Stimulated activated naive CD8-positive, alpha-beta T cell treated with anti-CD3 and anti-CD28 coated beads, Interleukin-15, Interleukin-2, amounts not matched to agents 100 U/mL and 50 U/mL, for 24 hours (primary cell): ENCODE data around the gene PLA2G3.
A peak's percentile ranks its signal among the peaks of the same experiment; 100 is the strongest.
"Not testable (repeated sequence)": the region's sequence is repeated elsewhere in the genome, so short reads cannot be mapped to it uniquely, and the experiment has no call there.

Experiments used
- ATAC-seq: fragments of 150-1000 bp; cut with Tn5 transposase; one replicate; pipeline ENCODE4 v1.10.0; 2021
- DNase-seq: peaks from one replicate; pipeline ENCODE4 v3.0.0; 2021

PLA2G3 gene

DNA sequence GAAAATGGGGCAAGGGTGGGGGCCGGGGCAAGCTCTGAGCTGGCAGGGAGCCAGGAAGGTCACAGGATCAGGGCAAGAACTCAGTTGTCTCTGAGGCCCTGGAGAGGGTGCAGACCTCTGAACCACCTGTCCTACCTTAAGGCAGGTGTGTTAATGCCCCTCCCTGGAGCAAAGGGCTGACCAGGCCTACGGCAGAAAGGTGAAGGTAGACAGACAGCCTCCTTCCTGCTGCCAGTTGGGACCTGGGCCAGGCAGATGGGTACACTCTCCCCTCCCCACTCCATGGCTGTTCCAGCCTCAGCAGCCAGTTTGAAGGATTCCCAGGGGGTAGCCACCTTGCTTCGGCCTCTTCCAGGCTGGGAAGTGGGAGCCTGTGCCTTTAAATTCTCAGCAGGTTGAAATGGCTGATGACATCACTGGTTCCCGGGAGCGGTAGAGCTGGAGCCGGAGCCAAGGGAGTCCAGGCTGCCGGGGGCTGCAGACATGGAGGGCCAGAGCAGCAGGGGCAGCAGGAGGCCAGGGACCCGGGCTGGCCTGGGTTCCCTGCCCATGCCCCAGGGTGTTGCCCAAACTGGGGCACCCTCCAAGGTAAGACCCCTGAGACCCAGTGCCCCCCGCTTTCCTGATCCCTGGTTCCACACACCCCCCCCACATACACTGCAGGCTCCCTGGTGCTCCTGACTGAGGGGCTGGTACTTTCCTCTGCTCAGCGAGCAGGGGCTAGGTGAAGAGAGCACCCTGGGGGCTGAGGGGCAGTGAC is 17.6 kb downstream of the PLA2G3 start, which contains the start of gene INPP5J:
INPP5J (plus strand) TSS at position 435 of the 760 bp plus-strand sequence; CDS start at position 484, 49 bp downstream.
- ATAC-seq (no peak), DNase-seq (no peak)

DNA sequence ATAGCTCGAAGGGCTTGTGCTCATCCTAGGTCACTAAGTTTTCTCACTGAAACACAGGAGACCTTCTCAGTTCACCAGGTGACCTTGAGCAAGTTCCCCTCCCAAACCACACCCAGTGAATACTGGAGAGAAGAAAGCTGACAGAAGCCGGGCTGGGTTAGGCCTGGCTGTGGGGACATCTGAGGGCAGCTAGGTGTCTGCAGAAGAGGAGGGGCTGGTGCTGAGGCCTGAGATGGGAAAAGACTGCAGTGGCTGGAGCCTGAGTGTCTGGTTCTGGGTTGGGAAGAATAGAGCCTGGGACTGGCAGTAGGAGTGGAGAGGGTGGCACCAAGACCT is 18.1 kb downstream of the PLA2G3 start:
- ATAC-seq = no peak

DNA sequence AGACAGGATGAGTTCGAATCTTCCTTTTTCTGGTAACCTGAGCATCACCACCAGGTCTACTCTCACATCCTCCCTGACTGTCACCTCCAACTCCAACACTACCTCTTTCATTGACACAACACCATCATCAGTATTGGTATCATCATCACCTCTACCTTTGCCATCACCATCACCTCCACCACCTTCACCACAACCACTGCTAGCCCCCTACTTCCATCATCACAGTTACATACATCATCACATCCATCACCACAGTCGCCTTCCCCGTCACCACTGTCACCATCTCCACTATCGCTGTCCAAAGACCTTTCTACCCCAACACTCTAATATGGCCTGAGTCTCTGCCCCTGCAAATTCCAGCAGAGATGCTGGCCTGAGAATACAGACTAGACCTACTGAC is 18.9 kb downstream of the PLA2G3 start:
- ATAC-seq = no peak
- DNase-seq = no peak

More for the DNA sequence above, 18.1 kb downstream of the PLA2G3 start:
- no peak for DNase-seq

DNA sequence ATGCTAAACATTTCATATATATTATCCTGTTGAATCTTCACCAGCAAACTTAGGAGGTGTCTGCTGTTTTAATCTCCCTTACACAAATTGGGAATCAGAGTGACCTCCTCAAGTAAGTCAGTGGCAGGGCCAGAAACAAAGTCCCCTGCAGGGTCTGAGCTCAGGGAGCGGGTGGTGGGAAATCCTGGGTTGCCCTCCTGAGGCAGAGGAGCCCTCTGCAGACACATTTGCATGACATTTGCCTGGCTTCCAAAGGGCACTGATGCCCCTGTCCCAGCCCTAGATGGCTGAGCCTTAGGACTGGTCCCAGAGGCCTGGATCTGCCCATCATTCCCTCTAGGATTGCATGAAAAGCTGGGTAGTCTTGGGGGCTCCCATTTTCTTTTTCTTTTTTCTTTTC is 19.7 kb downstream of the PLA2G3 start:
- DNase-seq = no peak

DNA sequence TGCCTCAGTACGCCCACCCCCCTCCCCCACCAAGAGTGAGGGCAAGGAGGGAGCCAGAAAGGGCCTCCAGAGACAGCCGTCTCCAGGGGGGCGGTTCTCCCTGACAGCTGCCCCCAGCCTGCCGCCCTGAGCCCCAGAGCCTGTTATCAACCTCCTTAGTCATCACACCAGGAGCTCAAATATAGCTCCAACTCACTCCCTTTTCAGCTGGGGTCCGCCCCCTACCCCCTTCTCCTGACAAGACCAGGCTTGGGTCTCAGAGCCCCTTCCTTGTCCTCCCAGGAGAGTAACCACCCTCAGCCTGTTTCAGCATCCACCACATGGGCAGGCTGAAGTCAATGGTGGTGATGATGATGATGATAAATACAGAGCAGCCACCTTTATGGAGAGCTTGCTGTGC is 20.1 kb downstream of the PLA2G3 start:
- DNase-seq (no peak), ATAC-seq (no peak)

More for the DNA sequence above, 19.7 kb downstream of the PLA2G3 start:
- ATAC-seq = no peak

DNA sequence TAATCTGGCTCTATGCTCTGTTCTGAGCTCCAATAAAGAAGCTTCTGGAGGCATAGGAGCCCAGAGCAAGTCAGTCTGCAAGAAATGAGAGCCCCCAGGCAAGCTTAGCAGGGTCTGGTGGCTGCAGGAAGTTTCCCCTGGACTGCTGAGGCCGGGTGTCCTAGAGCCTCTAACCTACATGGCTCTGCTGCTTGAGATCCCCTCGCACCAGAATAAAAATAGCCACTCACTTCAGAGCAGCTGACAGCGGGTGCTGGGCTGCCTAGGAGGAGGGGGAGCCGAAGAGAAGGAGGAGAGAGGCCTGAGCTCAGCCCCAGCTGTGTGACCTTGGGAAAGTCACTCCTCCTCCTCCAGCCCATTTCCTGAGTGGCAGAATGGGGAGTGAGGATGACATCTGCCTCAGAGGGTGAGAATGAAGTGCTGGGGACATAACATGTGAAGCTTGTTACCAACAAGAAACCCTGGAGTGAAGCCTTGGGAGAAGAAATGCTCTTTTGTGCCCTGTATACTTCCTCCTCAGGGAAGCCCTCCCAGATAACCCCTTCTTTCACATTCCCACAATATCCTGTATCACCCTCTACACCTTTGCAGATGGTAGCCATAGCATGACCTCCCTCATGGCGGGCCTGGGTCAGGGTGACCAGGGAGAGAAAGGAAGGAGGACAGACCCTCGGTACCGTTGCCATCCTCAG is 21.1 kb downstream of the PLA2G3 start:
- ATAC-seq (no peak), DNase-seq (no peak)

DNA sequence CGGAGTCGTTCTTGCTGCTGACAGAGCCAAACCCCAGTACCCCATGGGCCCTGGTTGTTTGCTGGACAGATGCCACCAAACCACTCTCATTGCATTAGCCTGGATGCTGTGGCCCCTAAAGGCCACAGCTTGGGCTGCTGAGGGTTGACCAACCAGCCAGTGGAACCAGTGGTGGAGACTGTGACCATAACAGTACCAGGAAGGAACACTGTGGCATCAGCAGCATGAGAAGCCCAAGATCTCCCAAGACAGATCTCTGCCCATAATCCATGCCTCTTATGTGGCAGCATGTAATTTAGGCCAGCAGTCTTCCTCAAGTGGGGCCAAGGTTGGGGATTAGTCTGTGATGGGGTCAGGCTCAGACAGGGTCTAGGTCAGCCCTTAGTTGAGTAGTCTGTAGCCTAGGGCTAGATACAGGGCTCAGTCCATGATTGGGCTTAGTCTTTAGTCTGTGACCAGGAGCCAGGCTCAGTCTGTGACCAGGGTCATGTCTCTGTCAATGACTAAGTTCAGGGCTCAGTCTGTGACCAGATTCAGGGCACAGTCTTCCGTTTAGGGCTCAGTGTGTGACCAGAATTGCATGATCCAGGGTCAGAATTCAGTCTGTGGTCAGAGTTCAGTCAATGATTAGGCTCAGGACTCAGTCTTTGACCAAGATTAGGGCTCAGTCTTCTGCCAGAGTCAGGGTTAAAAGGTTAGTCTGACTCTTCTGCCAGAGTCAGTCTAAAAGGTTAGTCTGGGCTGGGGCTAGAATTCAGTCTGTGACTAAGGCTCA is 22.1 kb downstream of the PLA2G3 start:
- ATAC-seq (no peak), DNase-seq (no peak)

DNA sequence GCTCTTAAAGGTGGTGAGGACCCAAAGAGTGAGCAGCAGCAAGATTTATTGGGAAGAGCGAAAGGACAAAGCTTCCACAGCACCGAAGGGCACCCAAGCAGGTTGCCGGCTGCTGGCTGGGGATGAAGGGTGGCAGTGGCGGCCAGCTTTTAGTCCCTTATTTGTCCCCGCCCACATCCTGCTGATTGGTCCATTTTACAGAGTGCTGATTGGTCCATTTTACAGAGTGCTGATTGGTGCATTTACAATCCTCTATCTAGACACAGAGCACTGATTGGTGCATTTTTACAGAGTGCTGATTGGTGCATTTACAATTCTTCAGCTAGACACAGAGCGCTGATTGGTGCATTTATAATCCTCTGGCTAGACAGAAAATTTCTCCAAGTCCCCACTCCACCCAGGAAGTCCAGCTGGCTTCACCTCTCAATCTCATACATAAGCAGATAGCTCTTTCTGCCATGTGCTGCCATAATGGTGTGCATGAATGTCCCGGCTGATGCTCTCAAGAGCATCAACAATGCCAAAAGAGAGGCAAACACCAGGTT is 27.7 kb downstream of the PLA2G3 start:
- DNase-seq, ATAC-seq: not testable (repeated sequence)

DNA sequence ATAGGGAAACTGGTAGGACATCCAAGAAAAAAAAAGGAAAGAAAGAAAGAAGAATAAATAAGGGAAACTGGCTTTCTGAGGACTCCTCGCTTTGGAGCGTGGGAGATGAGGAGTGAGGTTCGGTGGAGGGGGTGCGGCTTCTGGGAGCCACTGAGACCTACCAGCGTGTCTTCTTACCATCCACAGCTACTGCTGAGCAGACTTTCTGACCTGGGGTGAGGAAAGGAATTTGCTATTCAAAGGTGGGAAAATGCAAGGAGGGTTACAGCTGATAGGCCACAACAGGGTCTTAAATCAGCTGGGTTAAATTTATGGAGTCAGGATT is 32.5 kb downstream of the PLA2G3 start:
- no peak for DNase-seq
- no peak for ATAC-seq

DNA sequence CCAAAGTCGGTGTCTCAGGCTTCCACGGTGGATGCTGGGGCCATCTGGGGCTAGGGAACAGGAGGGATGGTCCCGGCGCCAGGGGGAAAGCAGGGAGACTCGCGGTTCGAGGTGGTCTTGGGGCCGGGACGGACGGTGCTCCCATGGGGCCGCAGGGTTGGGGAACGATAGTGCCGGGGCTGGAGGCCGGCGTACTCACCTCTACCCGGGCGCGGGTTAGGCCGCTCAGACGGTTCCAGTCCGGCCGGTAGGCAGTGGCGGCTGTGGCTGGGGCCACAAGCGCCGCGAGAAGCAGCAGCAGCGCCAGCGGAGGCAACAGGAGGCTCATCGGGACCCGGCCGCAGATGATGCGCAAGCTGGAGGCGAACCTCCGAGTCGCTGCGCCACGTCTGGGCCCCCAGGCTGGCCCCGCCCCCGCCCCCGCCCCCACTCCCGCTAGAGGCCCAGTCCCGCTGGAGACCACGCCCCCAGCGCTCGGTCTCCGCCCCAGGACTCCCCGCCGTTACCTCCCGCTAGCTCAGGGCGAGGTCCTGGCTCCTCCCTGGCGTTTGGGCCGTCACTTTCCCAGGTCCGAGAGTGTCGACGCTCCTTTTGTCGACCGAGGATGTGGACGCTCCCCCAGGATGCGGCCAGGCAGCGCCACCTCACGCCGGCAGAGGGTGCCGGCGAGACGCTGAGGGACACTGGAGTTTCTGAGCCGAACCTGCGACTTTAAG is 33.0 kb downstream of the PLA2G3 start, which contains the start of gene SELENOM:
SELENOM (minus strand) TSS at position 391 of the 716 bp plus-strand sequence; CDS start at position 328, 63 bp downstream.
- ATAC-seq (peak; percentile 98), DNase-seq (peak; percentile 90)

DNA sequence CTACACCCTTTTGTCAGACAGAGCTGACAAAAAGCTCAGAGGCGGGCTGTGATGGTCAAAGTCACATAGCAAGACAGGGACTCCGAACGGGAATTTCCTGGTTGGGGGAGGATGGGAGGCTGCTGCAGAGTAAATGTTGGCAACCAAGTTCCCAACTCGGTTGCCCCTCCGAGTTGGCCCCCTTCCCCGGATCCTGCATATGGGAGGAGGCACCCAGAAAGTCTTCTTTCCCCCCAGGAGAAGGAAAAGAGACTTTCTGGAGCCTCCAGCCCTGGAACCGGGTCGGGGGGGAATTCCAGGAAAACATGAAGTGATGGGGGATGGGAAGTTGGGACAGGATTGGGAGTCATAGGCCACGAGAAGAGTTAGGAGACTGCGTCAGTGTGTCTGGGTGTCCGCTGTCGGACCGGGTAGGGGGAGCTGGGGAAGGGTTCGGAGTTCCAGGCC is 33.6 kb downstream of the PLA2G3 start:
- no peak for DNase-seq
- ATAC-seq = no peak

DNA sequence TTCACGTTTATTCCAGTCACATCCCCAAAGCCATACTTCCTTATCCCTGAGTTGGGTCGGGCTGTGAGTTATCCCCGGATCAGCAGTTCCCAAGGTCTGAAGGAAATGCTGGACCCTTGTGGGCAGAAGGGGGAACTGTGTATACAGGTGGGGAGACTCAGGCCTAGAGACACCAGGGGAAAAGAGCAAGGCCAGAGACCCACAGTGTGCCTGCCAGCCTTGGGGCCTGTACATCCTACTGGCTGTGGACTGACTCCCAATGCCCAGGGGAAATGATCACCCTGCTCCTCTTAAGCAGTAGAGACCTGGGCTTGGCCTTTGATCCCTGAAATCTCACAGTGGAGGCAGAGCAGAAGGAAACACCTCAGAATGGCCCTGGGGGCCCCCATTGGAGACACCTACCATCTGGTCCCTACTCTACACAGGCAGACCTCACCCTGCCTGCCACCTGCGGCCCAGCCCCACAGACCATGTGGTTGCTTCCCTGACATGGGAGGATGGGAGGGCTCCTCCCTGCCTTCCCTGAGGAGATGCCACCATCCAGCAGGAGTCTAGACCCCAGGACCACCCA is 34.2 kb downstream of the PLA2G3 start:
- ATAC-seq = no peak
- DNase-seq = no peak

DNA sequence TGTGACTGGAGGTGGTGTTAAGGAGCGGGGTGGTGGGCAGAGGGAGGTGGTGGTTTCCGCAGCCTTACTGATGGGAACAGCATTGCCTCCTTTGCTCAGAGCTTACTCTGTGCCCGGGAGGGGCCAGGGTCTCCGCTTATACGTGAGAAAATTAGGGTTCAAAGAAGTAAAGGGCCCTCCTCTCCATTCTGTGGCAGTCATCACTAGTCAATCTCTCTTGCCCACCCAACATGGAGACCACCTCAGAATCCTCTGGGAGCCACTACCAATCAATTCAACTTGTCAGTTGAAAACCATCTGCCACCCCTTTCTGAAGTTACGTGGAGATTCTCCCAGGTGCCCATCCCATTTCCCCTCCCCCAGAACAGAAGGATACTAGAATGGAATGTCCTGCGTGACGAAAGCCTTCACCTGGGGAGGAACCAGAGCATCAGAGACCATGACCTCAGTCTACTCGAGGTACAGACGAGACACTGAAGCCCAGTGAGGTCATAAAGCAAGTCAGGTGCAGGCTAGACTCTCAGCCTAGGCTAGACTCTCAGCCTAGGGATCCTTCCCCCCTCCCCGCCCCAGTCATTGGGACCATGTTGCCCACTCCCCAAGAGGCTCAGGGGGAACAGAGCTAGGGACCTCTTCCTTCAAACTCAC is 34.9 kb downstream of the PLA2G3 start:
- ATAC-seq (no peak), DNase-seq (no peak)

DNA sequence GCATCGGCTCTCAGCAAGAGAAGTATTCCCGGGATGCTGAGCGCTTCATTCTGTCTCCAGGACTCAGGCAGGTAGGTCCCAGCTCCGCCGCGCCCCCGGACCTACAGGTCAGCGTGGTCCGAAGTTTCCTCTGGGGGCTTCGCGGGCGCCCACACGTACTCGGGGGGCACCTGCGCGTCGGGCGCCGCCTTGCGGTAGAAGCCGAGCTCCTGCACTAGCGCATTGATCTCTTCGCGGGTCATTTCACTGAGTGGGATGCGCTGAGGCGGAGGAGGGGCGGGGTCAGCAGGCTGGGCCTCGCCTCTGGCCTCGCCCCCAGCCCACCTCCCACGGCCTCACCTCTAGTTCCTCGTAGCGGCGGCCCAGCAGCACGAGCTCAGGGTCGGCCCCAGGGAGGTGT is 35.4 kb downstream of the PLA2G3 start:
- ATAC-seq = no peak
- DNase-seq = no peak

DNA sequence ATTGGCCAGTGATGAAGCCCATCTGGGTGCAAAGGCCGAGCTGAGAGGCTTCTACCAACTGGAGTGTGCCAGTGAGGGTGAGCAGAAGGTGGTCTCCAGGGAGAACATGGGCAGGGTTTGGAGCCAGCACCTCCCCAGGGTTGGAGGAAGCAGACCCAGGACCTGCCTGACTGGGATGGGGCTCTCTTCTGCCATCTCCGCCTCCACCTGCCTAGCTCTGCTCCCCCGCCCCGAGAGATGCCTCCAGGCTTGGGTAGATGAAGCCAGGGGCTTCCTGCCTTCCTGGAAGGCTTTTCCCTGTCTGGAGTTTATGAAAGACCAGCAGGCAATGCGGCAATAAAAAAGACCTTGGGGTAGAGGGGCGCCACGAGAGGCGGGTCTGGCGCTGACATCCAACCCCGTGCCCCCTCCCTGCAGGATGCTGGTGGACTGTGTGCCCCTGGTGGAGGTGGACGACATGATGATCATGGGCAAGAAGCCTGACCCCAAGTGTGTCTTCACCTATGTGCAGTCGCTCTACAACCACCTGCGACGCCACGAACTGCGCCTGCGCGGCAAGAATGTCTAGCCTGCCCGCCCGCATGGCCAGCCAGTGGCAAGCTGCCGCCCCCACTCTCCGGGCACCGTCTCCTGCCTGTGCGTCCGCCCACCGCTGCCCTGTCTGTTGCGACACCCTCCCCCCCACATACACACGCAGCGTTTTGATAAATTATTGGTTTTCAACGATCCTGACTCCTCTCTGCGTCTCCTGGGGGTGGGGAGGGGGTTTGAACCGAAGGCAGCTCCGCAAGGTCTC is 36.2 kb downstream of the PLA2G3 start:
- ATAC-seq = no peak
- DNase-seq = no peak

DNA sequence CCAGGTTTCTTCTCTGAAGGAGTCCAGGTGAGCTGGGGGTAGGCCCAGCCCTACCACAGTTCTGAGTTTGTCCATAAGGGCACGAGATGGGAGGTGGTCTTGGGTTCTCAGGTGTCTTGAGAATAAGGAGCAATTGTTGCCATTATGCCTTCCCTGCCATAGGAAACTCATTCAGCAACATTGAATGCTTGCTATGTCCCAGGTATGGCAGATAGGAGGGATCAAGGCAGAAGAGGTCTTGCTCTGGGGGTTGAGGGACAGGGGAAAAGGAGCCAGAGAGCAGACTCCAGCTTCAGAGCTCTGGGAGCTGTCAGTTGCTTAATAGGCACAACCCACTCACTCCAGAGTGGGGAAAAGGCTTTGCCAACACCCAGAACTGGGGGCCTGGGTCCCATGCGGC is 37.2 kb downstream of the PLA2G3 start:
- ATAC-seq (no peak), DNase-seq (no peak)

DNA sequence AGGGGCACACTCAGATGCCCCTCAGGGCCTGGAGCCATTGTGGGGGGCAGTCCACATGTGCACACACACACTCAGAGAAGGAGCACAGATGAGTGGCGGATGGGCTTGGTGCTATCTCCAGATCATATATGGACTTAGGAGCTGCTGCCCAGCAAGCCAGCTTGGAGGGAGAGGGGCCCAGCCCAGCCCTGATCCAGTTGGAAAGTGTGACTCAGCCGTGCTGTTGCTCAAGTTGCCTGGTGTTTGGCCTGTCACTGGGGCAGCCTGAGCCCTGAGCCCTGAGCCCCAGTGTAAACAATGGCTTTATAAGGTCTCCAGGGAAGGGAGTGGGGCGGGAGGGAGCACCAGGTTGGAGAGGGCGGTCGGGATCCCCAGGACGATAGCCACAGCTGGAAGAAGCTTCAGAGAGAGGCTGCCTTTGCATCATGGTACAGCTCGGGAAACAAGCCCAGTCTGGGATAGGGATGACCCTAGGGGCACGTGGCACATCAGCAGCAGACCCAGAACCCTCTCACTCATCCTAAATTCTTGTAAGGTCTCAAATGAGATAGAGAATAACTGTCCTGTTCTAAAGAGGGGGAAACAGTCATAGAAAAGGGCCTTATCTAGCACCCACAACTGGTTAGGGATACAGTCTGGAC is 37.7 kb downstream of the PLA2G3 start:
- no peak for ATAC-seq

DNA sequence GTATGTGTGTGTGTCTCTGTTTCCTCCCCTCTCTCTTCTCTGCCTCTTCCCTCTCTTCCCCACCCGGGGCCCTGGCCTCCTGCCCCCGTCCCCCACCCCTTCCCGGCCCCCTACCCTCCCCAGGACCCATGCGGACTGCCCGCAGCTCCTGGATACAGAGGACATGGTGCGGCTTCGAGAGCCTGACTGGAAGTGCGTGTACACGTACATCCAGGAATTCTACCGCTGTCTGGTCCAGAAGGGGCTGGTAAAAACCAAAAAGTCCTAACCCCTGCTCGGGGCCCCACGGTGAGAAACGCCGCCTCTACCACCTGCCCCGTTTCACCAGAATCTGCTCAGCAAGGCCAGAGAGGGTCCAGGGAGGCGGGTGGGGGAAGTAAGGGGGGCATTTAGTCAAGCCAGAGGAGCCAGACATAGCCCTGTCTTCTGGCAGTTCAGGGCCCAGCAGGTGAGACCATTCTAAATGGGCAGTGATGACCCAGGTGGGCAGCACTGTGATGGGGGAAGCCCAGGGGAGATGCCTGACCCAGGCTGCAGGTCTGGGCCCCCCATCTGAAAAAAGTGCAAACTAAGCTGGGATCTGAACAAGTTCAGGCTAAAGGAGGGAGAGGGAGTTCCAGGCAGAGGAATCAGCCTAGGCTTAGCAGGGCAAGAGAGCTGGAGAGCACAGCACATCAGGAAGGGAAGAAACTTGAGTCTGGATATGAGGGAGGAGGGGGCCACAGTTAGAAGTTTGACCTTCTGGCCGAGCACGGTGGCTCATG is 39.4 kb downstream of the PLA2G3 start:
- no peak for ATAC-seq
- DNase-seq = no peak

More for the DNA sequence above, 37.7 kb downstream of the PLA2G3 start:
- DNase-seq = no peak
